IMR-90 (cell line): Measurements from ENCODE around the gene NT5C.
A peak's percentile ranks its signal among the peaks of the same experiment; 100 is the strongest.

Experiments used
- CEBPB ChIP-seq: IDR thresholded peaks from 2 replicates; pipeline ENCODE4 v1.6.1; 2012; ENCODE audit warnings: low read depth, low read length, improper control_type of control experiment
- MAFK ChIP-seq: IDR thresholded peaks from 2 replicates; pipeline ENCODE4 v1.6.1; 2012; ENCODE audit warnings: low read depth, low read length, improper control_type of control experiment
- MXI1 ChIP-seq: IDR thresholded peaks from 2 replicates; pipeline ENCODE4 v1.6.1; 2012; ENCODE audit warnings: low read depth, mild to moderate bottlenecking, low read length, moderate library complexity, borderline replicate concordance
- NFE2L2 ChIP-seq: fragments of 150-350 bp; IDR thresholded peaks from 2 replicates; pipeline ENCODE4 v1.6.1; 2016; ENCODE audit warnings: low read depth, mild to moderate bottlenecking, low read length
- POLR2A ChIP-seq: IDR thresholded peaks from 2 replicates; pipeline ENCODE4 v1.6.1; 2012; ENCODE audit warnings: mild to moderate bottlenecking, low read depth, low read length
- RCOR1 ChIP-seq: IDR thresholded peaks from 2 replicates; pipeline ENCODE4 v1.6.1; 2012; ENCODE audit warnings: mild to moderate bottlenecking, low read length, improper control_type of control experiment; ENCODE audit not compliant: insufficient replicate concordance
- SMC3 ChIP-seq: fragments of 150-350 bp; IDR thresholded peaks from 2 replicates; pipeline ENCODE4 v1.6.1; 2016; ENCODE audit warnings: low read depth, mild to moderate bottlenecking, antibody characterized with exemption, low read length, moderate library complexity
- TF ChIP-seq, protein P1 (sequence below): conservative IDR thresholded peaks from 2 replicates; pipeline ENCODE4 v1.5.1; 2012; ENCODE audit warnings: mild to moderate bottlenecking, low read depth, low read length, improper control_type of control experiment

DNA sequence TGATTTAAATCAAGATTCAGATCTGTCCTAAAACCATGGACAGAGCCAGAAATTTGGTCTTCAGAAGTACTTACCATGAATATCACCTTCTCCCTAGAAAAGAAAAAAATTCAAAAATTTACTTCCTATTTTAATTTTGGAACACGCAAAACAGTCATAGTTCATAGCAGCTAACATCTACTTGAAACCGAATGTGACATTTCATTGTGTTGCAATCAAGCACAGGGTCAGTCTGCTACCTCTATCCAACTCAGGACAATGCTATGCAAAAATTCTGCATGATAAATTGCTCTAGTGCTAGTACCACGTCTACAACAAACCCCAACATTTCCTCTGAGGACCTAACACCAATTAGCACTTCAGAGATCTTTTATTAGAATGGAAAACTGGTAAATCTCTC lies 15.1 kb upstream of the NT5C start:
- TF ChIP-seq NFE2L2 = no peak
- TF ChIP-seq RCOR1 = no peak
- TF ChIP-seq, protein P1, sequence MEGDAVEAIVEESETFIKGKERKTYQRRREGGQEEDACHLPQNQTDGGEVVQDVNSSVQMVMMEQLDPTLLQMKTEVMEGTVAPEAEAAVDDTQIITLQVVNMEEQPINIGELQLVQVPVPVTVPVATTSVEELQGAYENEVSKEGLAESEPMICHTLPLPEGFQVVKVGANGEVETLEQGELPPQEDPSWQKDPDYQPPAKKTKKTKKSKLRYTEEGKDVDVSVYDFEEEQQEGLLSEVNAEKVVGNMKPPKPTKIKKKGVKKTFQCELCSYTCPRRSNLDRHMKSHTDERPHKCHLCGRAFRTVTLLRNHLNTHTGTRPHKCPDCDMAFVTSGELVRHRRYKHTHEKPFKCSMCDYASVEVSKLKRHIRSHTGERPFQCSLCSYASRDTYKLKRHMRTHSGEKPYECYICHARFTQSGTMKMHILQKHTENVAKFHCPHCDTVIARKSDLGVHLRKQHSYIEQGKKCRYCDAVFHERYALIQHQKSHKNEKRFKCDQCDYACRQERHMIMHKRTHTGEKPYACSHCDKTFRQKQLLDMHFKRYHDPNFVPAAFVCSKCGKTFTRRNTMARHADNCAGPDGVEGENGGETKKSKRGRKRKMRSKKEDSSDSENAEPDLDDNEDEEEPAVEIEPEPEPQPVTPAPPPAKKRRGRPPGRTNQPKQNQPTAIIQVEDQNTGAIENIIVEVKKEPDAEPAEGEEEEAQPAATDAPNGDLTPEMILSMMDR = no peak
- TF ChIP-seq CEBPB = peak; percentile 75; the same call in 1 of the 2 replicates
- no peak for TF ChIP-seq MXI1
- TF ChIP-seq MAFK = no peak
- no peak for TF ChIP-seq POLR2A
- TF ChIP-seq SMC3 = no peak
